Aorta (tissue), 5 donors: Measurements from ENCODE around the gene CRY1. TPM values are rescaled to one million over a fixed set of nuclear protein-coding genes. Genes with fewer than 3 reads are reported as not detected.

Experiments
- ATAC-seq: fragments of 200-7000 bp; cut with Tn5 transposase; one replicate; pipeline ENCODE4 v1.9.1; 2022; ENCODE audit warnings: moderate library complexity; ENCODE audit not compliant: low FRiP score
- DNase-seq, 2 donors: peaks; one replicate each; pipeline ENCODE4 v3.0.0-alpha.2; 2020
- H3K27ac ChIP-seq, 2 donors: one replicate each; pipeline ENCODE4 v1.5.1; 2013; ENCODE audit warnings: low read length in 2 of 2, mild to moderate bottlenecking in 2 of 2, moderate library complexity in 2 of 2, control low read depth in 1 of 2, inconsistent platforms in 1 of 2, low read depth in 1 of 2
- H3K27me3 ChIP-seq, 2 donors: one replicate each; pipeline ENCODE4 v1.6.1; 2013; ENCODE audit warnings: control low read depth in 1 of 2, low read length in 1 of 2, mild to moderate bottlenecking in 1 of 2, moderate library complexity in 1 of 2; ENCODE audit not compliant: insufficient read depth in 2 of 2, control insufficient read depth in 1 of 2
- H3K36me3 ChIP-seq, 2 donors: one replicate each; pipeline ENCODE4 v1.6.1; 2013; ENCODE audit warnings: control low read depth in 1 of 2, low read length in 1 of 2, mild to moderate bottlenecking in 1 of 2; ENCODE audit not compliant: insufficient read depth in 2 of 2, control insufficient read depth in 1 of 2
- H3K4me1 ChIP-seq, 2 donors: one replicate each; pipeline ENCODE4 v1.6.1; 2013; ENCODE audit warnings: low read length in 2 of 2, control low read depth in 1 of 2, mild to moderate bottlenecking in 1 of 2, moderate library complexity in 1 of 2; ENCODE audit not compliant: insufficient read depth in 2 of 2, control insufficient read depth in 1 of 2
- H3K4me3 ChIP-seq, 2 donors: one replicate each; pipeline ENCODE4 v1.5.1; 2013; ENCODE audit warnings: low read length in 2 of 2, control low read depth in 1 of 2, mild to moderate bottlenecking in 1 of 2
- H3K9me3 ChIP-seq: one replicate; pipeline ENCODE4 v1.6.1; 2013; ENCODE audit warnings: mild to moderate bottlenecking, low read length; ENCODE audit not compliant: control insufficient read depth
- WGBS, 2 donors: extraction: QIAGEN DNeasy Blood & Tissue Kit; methylation state at CpG; one replicate each; pipeline ENCODE4 v1.1.7; 2013; 5-methylcytosine and 5-hydroxymethylcytosine counted together
- intact Hi-C, 2 donors: fragments of 100-400 bp; cut with DNase I; formaldehyde crosslinking; loops; one replicate each; pipeline versions ENCODE4 v1.14.2 to v1.15.0; 2022
- polyA plus RNA-seq, 2 donors: library from polyadenylated mRNA; stranded (reverse); fragments of 200-250 nt; gene quantifications; one replicate each; pipeline ENCODE4 v1.2.3, GENCODE V29; 2013
- total RNA-seq, 2 donors: library from RNA; stranded (reverse); fragmentation: NEBNext Ultra II Directional; extraction: Animal tissue kit (Norgen Biotek cat#: 25700); gene quantifications; one replicate each; pipeline ENCODE4 v1.2.1, GENCODE V29; 2021
- donor health status: healthy with polysubstance abuse.
- donor health status: Bipolar disorder and iron deficiency.
- donor health status: DM: no; HTN: no; CAD: no.
- donor health status: DM: no; HTN: no; CAD: no.
- donor health status: DM: yes; HTN: yes; CAD: no.

The CRY1 gene
- total and polyA plus RNA-seq, 4 donors: 7.5 to 40.6 (median 15.4) TPM

DNA sequence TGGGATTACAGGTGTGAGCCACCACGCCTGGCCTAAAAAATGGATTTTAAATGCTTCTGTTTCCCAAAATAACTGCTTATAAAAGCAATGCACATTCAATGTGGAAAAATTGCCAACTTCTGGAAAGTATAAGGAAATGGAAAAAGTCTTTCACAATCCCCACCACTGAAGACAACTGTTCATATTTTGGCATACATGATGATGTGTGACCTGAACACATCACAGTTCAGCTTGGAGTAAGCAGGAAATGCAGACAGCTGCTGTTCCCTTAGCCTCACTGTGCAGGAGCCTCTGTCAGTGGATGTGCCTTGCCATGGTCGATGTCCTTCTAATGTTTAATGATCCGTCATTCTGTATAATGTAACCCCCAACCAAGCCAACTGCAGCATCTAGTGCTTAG is 111.6 kb downstream of the CRY1 start:
- ATAC-seq (no peak), DNase-seq (no peak)
- Histone ChIP-seq H3K27ac (no peak overlapping the region), H3K4me1 (peaks cover 0 to 5% of the 10 kb centered on the region in 2 donors), H3K4me3 (no peak overlapping the region), H3K36me3 (no peaks in the 10 kb centered on the region), H3K9me3 (no peaks in the 10 kb centered on the region), H3K27me3 (no peaks in the 10 kb centered on the region)
- intact Hi-C loops: no loop called here
- WGBS, 2 donors: 88 to 91% methylated on average over 3 of the region's 3 CpGs

DNA sequence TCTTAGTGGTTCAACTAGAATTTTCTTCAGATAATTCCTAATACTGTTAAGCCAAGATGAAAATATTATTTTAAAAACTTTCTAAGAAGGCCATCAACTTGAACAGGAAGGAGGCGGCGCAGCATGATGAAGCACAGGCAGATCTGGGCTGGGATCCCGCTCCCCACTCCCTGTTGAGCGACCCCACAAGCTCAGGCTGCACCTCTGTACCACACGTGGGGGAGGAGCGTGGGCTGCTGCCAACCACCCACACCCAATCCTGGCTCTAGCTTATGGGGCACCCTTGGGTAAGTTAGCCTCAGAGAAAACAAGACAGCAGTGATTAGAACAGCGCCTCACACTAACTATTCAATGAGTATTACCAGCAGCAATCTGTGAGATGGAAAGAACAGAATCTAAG is 112.4 kb downstream of the CRY1 start:
- H3K4me1 ChIP-seq: peaks cover under 1 to 9% of the 10 kb centered on the region in 2 donors
- no peak overlapping the region for H3K27ac ChIP-seq
- ATAC-seq: peak; percentile 37
- DNase-seq: no peak
- intact Hi-C loops: no loop called here
- 6 to 15% methylated on average over 7 of the region's 7 CpGs for WGBS, 2 donors
- H3K36me3 ChIP-seq: no peaks in the 10 kb centered on the region
- H3K27me3 ChIP-seq: no peaks in the 10 kb centered on the region
- no peak overlapping the region for H3K4me3 ChIP-seq
- no peaks in the 10 kb centered on the region for H3K9me3 ChIP-seq

DNA sequence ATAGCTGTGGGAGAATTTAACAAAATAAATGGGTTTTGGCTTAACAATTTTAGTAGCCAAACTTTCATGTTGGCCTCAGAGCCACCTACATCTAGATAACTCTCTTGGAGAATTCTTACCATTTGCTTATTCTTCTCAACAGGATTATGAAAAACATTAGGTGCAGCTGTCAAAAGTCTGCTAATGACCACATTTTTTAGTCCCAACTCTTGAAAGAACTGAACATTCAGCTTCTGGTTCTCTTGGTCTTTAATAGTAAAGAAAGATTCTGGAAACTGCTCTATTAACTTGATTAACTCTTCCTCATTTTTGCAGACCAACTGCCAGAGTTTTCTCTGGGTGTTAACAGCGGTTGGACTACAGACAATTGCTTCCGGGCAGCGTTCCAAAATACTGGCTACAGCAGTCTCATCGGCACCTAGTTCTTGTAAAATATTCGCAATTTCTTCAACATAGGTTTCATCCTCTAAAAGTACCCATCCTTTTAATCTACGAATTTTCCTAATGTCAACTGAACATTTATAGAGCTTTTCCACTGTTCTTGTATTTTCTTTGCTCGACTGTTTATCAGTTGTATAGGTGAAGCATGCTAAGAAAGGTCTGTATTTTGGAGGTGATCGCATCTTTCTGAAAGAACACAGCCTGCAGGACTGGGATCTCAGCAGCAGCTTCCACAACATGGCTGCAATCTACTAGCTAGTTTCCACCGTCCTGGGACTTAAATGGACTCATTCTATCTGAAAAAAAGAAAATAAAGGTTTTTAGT is 115.1 kb downstream of the CRY1 start:
- ATAC-seq: no peak
- Histone ChIP-seq H3K36me3 (no peaks in the 10 kb centered on the region), H3K27me3 (no peaks in the 10 kb centered on the region), H3K9me3 (no peaks in the 10 kb centered on the region), H3K4me1 (peaks cover 3 to 14% of the 10 kb centered on the region in 2 donors), H3K4me3 (no peak overlapping the region), H3K27ac (peak overlapping the region in 1 of 2 donors; percentile 67)
- 15 to 23% methylated on average over 9 of the region's 9 CpGs for WGBS, 2 donors
- DNase-seq: peak in 1 of 2 donors; percentile 65
- intact Hi-C loops: no loop called here

DNA sequence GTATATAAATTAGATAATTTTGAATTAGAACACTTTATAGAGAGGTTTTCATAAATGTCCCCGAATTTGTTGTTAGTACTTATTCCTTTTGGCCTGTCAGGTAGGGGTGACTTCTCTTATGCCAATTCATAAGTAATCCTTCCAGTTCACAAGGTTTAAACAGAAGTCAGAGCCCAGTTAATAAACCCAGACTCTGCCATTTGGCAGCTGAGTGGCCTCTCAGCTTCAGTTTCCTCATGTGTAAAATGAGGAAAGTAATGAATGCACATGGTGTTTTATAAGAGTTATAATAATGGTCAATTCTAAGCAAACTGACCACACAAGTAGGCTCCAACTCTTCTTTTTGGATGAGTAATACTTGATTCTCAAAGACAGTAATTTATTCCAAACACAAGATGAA is 116.7 kb downstream of the CRY1 start:
- intact Hi-C loops: no loop called here
- H3K27ac ChIP-seq: no peak overlapping the region
- WGBS, 2 donors: 37 to 59% methylated on average over 1 of the region's 1 CpG

DNA sequence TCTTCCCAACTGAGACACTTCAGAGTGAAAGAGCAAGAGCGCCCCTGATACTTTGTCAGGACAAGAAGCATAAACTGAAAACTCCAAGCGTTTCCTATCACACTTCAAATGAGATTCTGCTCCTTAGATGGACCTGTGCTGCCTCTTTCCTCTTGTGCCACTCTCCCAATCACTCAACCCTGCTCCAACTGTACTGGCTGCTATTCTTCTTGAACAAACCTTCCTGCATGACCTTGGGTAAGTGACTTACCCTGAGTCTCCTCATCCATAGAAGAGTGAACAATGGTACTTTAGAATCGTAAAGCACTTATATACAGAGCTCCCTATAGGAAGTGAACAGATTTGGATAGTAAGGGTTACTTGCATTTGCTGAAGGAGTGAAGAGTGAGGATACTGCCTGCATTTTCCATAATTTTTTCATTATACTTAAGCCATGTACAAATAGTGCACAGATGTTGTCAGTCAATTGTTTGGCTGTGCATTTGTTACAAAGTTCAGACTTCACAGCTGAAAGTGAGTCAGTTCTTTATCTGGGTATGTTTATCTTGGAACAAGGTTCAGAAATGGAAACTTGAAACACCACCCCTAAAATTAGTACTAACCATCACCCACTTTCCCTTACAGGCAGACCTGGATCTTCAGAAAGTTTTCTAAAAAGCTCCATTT is 117.2 kb downstream of the CRY1 start:
- H3K4me1 ChIP-seq: peaks cover 3 to 14% of the 10 kb centered on the region in 2 donors
- no peak for ATAC-seq
- H3K9me3 ChIP-seq: no peaks in the 10 kb centered on the region
- intact Hi-C loops: no loop called here
- DNase-seq: no peak
- H3K4me3 ChIP-seq: no peak overlapping the region
- peaks cover under 1 to 5% of the 10 kb centered on the region in 2 donors for H3K36me3 ChIP-seq
- H3K27me3 ChIP-seq: no peaks in the 10 kb centered on the region
- 77 to 80% methylated on average over 3 of the region's 3 CpGs for WGBS, 2 donors
- peak overlapping the region in 1 of 2 donors; percentile 36 for H3K27ac ChIP-seq

More for the DNA sequence above, 116.7 kb downstream of the CRY1 start:
- Histone ChIP-seq H3K9me3 (no peaks in the 10 kb centered on the region), H3K36me3 (no peaks in the 10 kb centered on the region), H3K4me3 (no peak overlapping the region), H3K4me1 (peaks cover 3 to 14% of the 10 kb centered on the region in 2 donors), H3K27me3 (no peaks in the 10 kb centered on the region)
- DNase-seq (no peak), ATAC-seq (no peak)

DNA sequence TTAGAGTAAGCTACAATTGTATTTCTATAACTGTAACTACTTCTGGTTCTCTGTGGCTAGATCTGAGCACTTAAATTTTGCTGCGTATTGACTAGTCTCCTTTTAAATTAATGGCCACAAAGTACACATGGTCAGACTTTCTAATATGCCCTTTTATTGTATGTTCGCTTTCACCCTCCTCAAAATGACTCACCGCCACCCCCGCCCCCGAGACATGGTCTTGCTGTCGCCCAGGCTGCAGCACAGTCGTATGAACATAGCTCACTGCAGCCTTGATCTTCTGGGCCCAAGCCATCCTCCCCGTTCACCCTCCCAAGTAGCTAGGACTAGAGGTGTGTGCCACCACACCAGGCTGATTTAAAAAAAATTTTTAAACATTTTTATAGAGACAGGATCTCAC is 118.3 kb downstream of the CRY1 start:
- 93% methylated on average over 8 of the region's 8 CpGs for WGBS, 2 donors
- intact Hi-C loops: no loop called here
- DNase-seq (no peak), ATAC-seq (no peak)
- Histone ChIP-seq H3K4me1 (peaks cover 3 to 14% of the 10 kb centered on the region in 2 donors), H3K9me3 (no peaks in the 10 kb centered on the region), H3K27ac (no peak overlapping the region), H3K36me3 (peaks cover 2 to 7% of the 10 kb centered on the region in 2 donors), H3K27me3 (no peaks in the 10 kb centered on the region), H3K4me3 (no peak overlapping the region)

DNA sequence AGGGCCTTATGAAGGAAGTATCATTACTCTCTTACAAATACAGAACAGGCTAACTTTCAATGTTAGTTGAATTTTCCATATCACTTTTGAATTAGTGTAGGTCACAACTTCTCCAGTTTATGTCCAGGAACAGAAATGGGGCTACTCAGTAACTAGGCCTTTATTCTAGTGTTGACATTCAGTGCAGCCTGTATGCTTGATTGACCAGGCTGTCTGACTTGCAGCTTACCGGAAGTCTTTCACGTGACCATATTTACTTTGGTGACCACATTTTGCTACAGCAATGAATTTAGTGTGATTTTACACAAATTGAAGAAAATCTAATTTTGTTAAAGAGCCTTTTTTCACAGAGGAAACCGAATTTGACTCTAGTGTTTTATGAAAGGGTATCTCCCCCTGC is 118.8 kb downstream of the CRY1 start:
- peaks cover 3 to 14% of the 10 kb centered on the region in 2 donors for H3K4me1 ChIP-seq
- WGBS, 2 donors: 42 to 50% methylated on average over 3 of the region's 3 CpGs
- intact Hi-C loops: no loop called here
- no peak overlapping the region for H3K27ac ChIP-seq
- DNase-seq (no peak), ATAC-seq (no peak)
- no peak overlapping the region for H3K4me3 ChIP-seq
- H3K27me3 ChIP-seq: no peaks in the 10 kb centered on the region
- no peaks in the 10 kb centered on the region for H3K9me3 ChIP-seq
- H3K36me3 ChIP-seq: peaks cover 2 to 7% of the 10 kb centered on the region in 2 donors

DNA sequence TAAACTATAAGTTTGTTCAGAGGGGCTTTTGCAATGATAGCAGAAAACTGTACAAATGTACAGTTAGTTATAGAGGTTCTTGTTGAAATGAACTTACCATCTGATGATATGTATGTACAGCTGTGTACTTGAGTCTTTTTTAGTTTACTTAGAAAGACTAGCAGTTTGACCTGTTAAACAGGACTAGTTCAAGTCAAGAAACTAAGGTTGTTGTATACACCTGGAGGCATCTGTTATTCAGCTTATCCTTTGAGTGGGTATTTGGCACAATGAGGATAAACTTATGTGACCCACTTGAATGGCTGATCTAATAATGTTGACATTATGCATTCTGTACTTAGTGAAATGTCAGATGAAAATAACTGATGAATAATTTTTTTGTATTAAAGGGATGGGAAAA is 119.8 kb downstream of the CRY1 start:
- intact Hi-C loops: no loop called here
- no peak overlapping the region for H3K4me3 ChIP-seq
- peaks cover 2 to 7% of the 10 kb centered on the region in 2 donors for H3K36me3 ChIP-seq
- no peak for ATAC-seq
- no peaks in the 10 kb centered on the region for H3K27me3 ChIP-seq
- peaks cover 3 to 14% of the 10 kb centered on the region in 2 donors for H3K4me1 ChIP-seq
- DNase-seq: no peak
- no peak overlapping the region for H3K27ac ChIP-seq
- H3K9me3 ChIP-seq: no peaks in the 10 kb centered on the region

DNA sequence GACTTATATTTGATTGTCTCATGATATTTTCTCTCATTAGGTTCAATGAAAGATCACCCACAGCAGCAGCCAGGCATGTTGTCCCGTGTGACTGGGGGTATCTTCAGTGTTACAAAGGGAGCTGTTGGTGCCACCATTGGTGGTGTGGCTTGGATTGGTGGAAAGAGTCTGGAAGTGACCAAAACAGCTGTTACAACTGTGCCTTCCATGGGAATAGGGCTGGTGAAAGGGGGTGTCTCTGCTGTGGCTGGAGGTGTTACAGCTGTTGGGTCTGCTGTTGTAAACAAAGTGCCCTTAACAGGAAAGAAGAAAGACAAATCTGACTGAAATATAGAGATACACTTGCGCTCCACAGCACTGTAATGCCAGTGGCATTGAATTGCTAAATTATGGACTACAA is 122.3 kb downstream of the CRY1 start:
- H3K27me3 ChIP-seq: no peaks in the 10 kb centered on the region
- peaks cover 2 to 7% of the 10 kb centered on the region in 2 donors for H3K36me3 ChIP-seq
- intact Hi-C loops: no loop called here
- no peak overlapping the region for H3K27ac ChIP-seq
- no peaks in the 10 kb centered on the region for H3K9me3 ChIP-seq
- no peak overlapping the region for H3K4me3 ChIP-seq
- H3K4me1 ChIP-seq: peaks cover 3 to 6% of the 10 kb centered on the region in 2 donors
- no peak for DNase-seq
- no peak for ATAC-seq
- WGBS, 2 donors: 93 to 97% methylated on average over 2 of the region's 2 CpGs
